PC-3 (cell line): ENCODE measurements around the gene PLEKHG2. TPM values are rescaled to one million over a fixed set of nuclear protein-coding genes. Genes with fewer than 3 reads are reported as not detected.

Source experiments
- ATAC-seq: fragments of 200-7000 bp; cut with Tn5 transposase; 2 replicates; pipeline ENCODE4 v1.9.1; 2020; ENCODE audit warnings: mild to moderate bottlenecking, moderate library complexity
- BruUV-seq: library from RNA; stranded (reverse); fragments of 400-500 nt; replicated peaks from 2 replicates; lab custom pipeline; 2021; lab: Mats Ljungman, UMichigan
- CTCF ChIA-PET: fragments of 300-600 bp; sonication (Branson Sonifier 250); formaldehyde crosslinking; loops from one replicate; lab custom pipeline; 2022; ENCODE audit warnings: antibody characterized with exemption; lab: Charles Lee
- POLR2A ChIA-PET: fragments of 300-600 bp; sonication (Branson Sonifier 250); formaldehyde crosslinking; loops from one replicate; lab custom pipeline; 2022; ENCODE audit warnings: antibody characterized with exemption; ENCODE audit not compliant: unreplicated experiment; lab: Charles Lee
- DNase-seq: peaks from one replicate; pipeline ENCODE4 v3.0.0-alpha.2; 2015
- H2AFZ ChIP-seq: fragments of 300-600 bp; sonication (generic); 2 replicates; pipeline ENCODE4 v1.6.0; 2016; ENCODE audit warnings: antibody characterized with exemption, low read length
- H3F3A ChIP-seq: fragments of 300-600 bp; sonication (generic); one replicate; pipeline ENCODE4 v1.6.0; 2017; ENCODE audit warnings: antibody characterized with exemption, low read length, control low read depth, mild to moderate bottlenecking; ENCODE audit not compliant: unreplicated experiment
- H3K27ac ChIP-seq: fragments of 300-600 bp; sonication (generic); 2 replicates; pipeline ENCODE4 v1.5.1; 2016; ENCODE audit warnings: mild to moderate bottlenecking, low read length
- H3K27me3 ChIP-seq: fragments of 300-600 bp; sonication (generic); 2 replicates; pipeline ENCODE4 v1.6.1; 2016; ENCODE audit warnings: low read length, mixed read lengths
- H3K36me3 ChIP-seq: fragments of 300-600 bp; sonication (generic); 2 replicates; pipeline ENCODE4 v1.6.1; 2016; ENCODE audit warnings: low read depth, mixed run types, low read length, mixed read lengths
- H3K4me1 ChIP-seq: fragments of 300-600 bp; sonication (generic); 2 replicates; pipeline ENCODE4 v1.5.1; 2016; ENCODE audit warnings: low read length; ENCODE audit not compliant: insufficient read depth
- H3K4me2 ChIP-seq: fragments of 300-600 bp; sonication (generic); 2 replicates; pipeline ENCODE4 v1.6.0; 2016; ENCODE audit warnings: low read length
- H3K4me3 ChIP-seq: fragments of 300-600 bp; sonication (generic); 2 replicates; pipeline ENCODE4 v1.5.1; 2016; ENCODE audit warnings: mild to moderate bottlenecking, low read length, mixed read lengths
- H3K79me2 ChIP-seq: fragments of 300-600 bp; sonication (generic); 2 replicates; pipeline ENCODE4 v1.6.1; 2017; ENCODE audit warnings: low read length, mixed read lengths
- H3K9ac ChIP-seq: fragments of 300-600 bp; sonication (generic); 2 replicates; pipeline ENCODE4 v1.6.0; 2016; ENCODE audit warnings: mild to moderate bottlenecking, low read length
- H3K9me2 ChIP-seq: fragments of 300-600 bp; sonication (generic); replicated peaks from 2 replicates; pipeline ENCODE4 v1.6.1; 2016; ENCODE audit warnings: mixed run types, low read length, mixed read lengths
- H3K9me3 ChIP-seq: fragments of 300-600 bp; sonication (generic); 2 replicates; pipeline ENCODE4 v1.6.1; 2016; ENCODE audit warnings: low read length, mixed read lengths
- H4K20me1 ChIP-seq: fragments of 300-600 bp; sonication (generic); 2 replicates; pipeline ENCODE4 v1.6.1; 2016; ENCODE audit warnings: low read length, mixed read lengths
- EZH2 ChIP-seq: fragments of 300-600 bp; sonication (generic); IDR thresholded peaks from one replicate; pipeline ENCODE4 v1.6.1; 2017; ENCODE audit warnings: antibody characterized with exemption, mild to moderate bottlenecking, low read length; ENCODE audit not compliant: unreplicated experiment
- EZH2phosphoT487 ChIP-seq: fragments of 300-600 bp; sonication (generic); IDR thresholded peaks from 2 replicates; pipeline ENCODE4 v1.6.1; 2018; ENCODE audit warnings: mild to moderate bottlenecking, antibody characterized with exemption, low read length, borderline replicate concordance
- intact Hi-C: fragments of 100-400 bp; cut with micrococcal nuclease; formaldehyde crosslinking; loops from 2 replicates; pipeline ENCODE4 v1.9.0; 2023
- total RNA-seq: library from RNA; depleted of rRNA; stranded (reverse); fragments of >200 nt; gene quantifications from 2 replicates; pipeline ENCODE4 v1.2.3, GENCODE V29; 2014
- TF ChIP-seq, protein P1 (sequence below): fragments of 300-600 bp; sonication (generic); conservative IDR thresholded peaks from 2 replicates; pipeline ENCODE4 v1.5.1; 2017; ENCODE audit warnings: antibody characterized with exemption, low read depth, mild to moderate bottlenecking, low read length

The PLEKHG2 gene
- total RNA-seq, 1 experiment from 2014 or later = 8.3 TPM

GRCh38 chr19:39408392-39409207 lies 3.9 kb upstream of the PLEKHG2 start:
- H3K9ac ChIP-seq = peak overlapping the region; percentile 94
- no peaks in the 10 kb centered on the region for H3K9me3 ChIP-seq
- POLR2A ChIA-PET = no interaction called here
- DNase-seq (peak; percentile 58), ATAC-seq (no peak)
- H3K4me3 ChIP-seq = peak overlapping the region; percentile 100
- CTCF ChIA-PET = no interaction called here
- H3K9me2 ChIP-seq = no peaks in the 10 kb centered on the region
- peaks cover 20% of the 10 kb centered on the region for H4K20me1 ChIP-seq
- H3F3A ChIP-seq = no peaks in the 10 kb centered on the region
- TSS peak; percentile 74 for BruUV-seq
- peaks cover 36% of the 10 kb centered on the region for H3K4me1 ChIP-seq
- no peak overlapping the region for H2AFZ ChIP-seq
- H3K27me3 ChIP-seq = no peaks in the 10 kb centered on the region
- peak overlapping the region; percentile 99 for H3K4me2 ChIP-seq
- peaks cover 22% of the 10 kb centered on the region for H3K79me2 ChIP-seq
- TF ChIP-seq EZH2 = no peak
- TF ChIP-seq EZH2phosphoT487 = no peak
- TF ChIP-seq, protein P1, sequence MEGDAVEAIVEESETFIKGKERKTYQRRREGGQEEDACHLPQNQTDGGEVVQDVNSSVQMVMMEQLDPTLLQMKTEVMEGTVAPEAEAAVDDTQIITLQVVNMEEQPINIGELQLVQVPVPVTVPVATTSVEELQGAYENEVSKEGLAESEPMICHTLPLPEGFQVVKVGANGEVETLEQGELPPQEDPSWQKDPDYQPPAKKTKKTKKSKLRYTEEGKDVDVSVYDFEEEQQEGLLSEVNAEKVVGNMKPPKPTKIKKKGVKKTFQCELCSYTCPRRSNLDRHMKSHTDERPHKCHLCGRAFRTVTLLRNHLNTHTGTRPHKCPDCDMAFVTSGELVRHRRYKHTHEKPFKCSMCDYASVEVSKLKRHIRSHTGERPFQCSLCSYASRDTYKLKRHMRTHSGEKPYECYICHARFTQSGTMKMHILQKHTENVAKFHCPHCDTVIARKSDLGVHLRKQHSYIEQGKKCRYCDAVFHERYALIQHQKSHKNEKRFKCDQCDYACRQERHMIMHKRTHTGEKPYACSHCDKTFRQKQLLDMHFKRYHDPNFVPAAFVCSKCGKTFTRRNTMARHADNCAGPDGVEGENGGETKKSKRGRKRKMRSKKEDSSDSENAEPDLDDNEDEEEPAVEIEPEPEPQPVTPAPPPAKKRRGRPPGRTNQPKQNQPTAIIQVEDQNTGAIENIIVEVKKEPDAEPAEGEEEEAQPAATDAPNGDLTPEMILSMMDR = no peak
- H3K27ac ChIP-seq = peak overlapping the region; percentile 83
- intact Hi-C loops = no loop called here
- H3K36me3 ChIP-seq = peaks cover 9% of the 10 kb centered on the region

GRCh38 chr19:39409208-39410016 lies 3.1 kb upstream of the PLEKHG2 start:
- Histone ChIP-seq H3K79me2 (peaks cover 22% of the 10 kb centered on the region), H2AFZ (0 out of 2 replicates have a peak overlapping the region, but pooled peaks have one; percentile 38), H3K27ac (peak overlapping the region; percentile 83), H3K36me3 (peaks cover 9% of the 10 kb centered on the region), H3F3A (no peaks in the 10 kb centered on the region), H3K4me2 (peak overlapping the region; percentile 99), H4K20me1 (peaks cover 20% of the 10 kb centered on the region), H3K4me1 (peaks cover 36% of the 10 kb centered on the region), H3K27me3 (no peaks in the 10 kb centered on the region), H3K9me3 (no peaks in the 10 kb centered on the region), H3K9ac (peak overlapping the region; percentile 94), H3K4me3 (peak overlapping the region; percentile 100), H3K9me2 (no peaks in the 10 kb centered on the region)
- 0 out of 2 replicates have a peak, but pooled peaks have one; percentile 30 for TF ChIP-seq EZH2phosphoT487
- TF ChIP-seq, protein P1 = no peak
- POLR2A ChIA-PET = no interaction called here
- peak; percentile 1; the same call in 1 of the 2 replicates for ATAC-seq
- BruUV-seq = no TSS peak
- intact Hi-C loops = no loop called here
- peak; percentile 90 for DNase-seq
- CTCF ChIA-PET = no interaction called here
